HG03378 (cell line): ENCODE results near the gene LRRC45.

Experiments
- ATAC-seq: cut with Tn5 transposase; IDR thresholded peaks from one replicate; pipeline ENCODE4 v1.9.1; 2021; ENCODE audit warnings: mild to moderate bottlenecking, moderate library complexity; ENCODE audit not compliant: unreplicated experiment

The LRRC45 gene

GRCh38 chr17:82080048-82080788 lies 57.1 kb downstream of the LRRC45 start:
- no peak for ATAC-seq
